ENCODE data around the gene SUSD4. TPM values are rescaled to one million over a fixed set of nuclear protein-coding genes. Genes with fewer than 3 reads are reported as not detected.

The SUSD4 gene
- polyA plus RNA-seq, 2 of the 4 experiments (the other 2 are of a cell fraction), result 0.61 to 0.85 TPM

- WGBS (ENCODE audit: missing lambda C conversion rate), result 9% methylated on average over 2 of the region's 2 CpGs
- no peak overlapping the region for H3K4me3 ChIP-seq
- no peaks in the 10 kb centered on the region for H3K4me1 ChIP-seq
- no peak overlapping the region for H3K4me2 ChIP-seq
- no peak for ATAC-seq
- no peaks in the 10 kb centered on the region for H3K9me3 ChIP-seq
- DNase-seq (ENCODE audit: low read depth in 1 of 2, low spot score in 1 of 2), result no peak
- FAIRE-seq, result no peak
- TF ChIP-seq MAX (IDR thresholded peaks at IDR 0.05) (no peak), HEYL (CRISPR knock-in tag; IDR thresholded peaks at IDR 0.05) (no peak), CEBPB (IDR thresholded peaks at IDR 0.05) (no peak), FOSB (CRISPR knock-in tag; IDR thresholded peaks at IDR 0.05) (no peak), FOXS1 (CRISPR knock-in tag; IDR thresholded peaks at IDR 0.05) (no peak), ZC3H11A (IDR thresholded peaks at IDR 0.05) (no peak), RNF2 (IDR thresholded peaks at IDR 0.05; ENCODE audit: borderline replicate concordance, low read depth) (no peak), HOXA7 (CRISPR knock-in tag; IDR thresholded peaks at IDR 0.05) (no peak), BCL3 (IDR thresholded peaks at IDR 0.05) (no peak), CBX8 (IDR thresholded peaks at IDR 0.05) (no peak), EHMT2 (IDR thresholded peaks at IDR 0.05; ENCODE audit: low read depth) (no peak), HOXB5 (CRISPR knock-in tag; IDR thresholded peaks at IDR 0.05) (no peak), HOXB13 (CRISPR knock-in tag; IDR thresholded peaks at IDR 0.05; ENCODE audit: low read depth) (no peak), FOSL2 (IDR thresholded peaks at IDR 0.05) (no peak), FOSL2 (CRISPR knock-in tag; IDR thresholded peaks at IDR 0.05) (no peak), JUNB (IDR thresholded peaks at IDR 0.05) (no peak), HES2 (IDR thresholded peaks at IDR 0.05) (no peak), EHF (CRISPR knock-in tag; IDR thresholded peaks at IDR 0.05) (no peak)
- ChIA-PET POLR2A (no interaction called here), CTCF (interaction anchor here (0.6 kb wide), 1 partner anchor 336 kb away, joined by 3 read pairs; no protein-coding TSS in a partner anchor)
- no peak overlapping the region for H3K27ac ChIP-seq
Measured at GRCh38 chr1:223334156-223334555, 29.8 kb downstream of the SUSD4 start.

- H3K9me3 ChIP-seq, result no peaks in the 10 kb centered on the region
- no peak for ATAC-seq
- 54% methylated on average over 7 of the region's 7 CpGs for WGBS (ENCODE audit: missing lambda C conversion rate)
- no peak overlapping the region for H3K27ac ChIP-seq
- DNase-seq (ENCODE audit: low read depth in 1 of 2, low spot score in 1 of 2), result no peak
- CTCF ChIA-PET, result no interaction called here
- no peak overlapping the region for H3K4me2 ChIP-seq
- TF ChIP-seq PHF8 (IDR thresholded peaks at IDR 0.05; ENCODE audit: borderline replicate concordance, low read depth) (no peak), HMGXB4 (CRISPR knock-in tag; IDR thresholded peaks at IDR 0.05; ENCODE audit: borderline replicate concordance) (no peak), EHF (CRISPR knock-in tag; IDR thresholded peaks at IDR 0.05) (no peak), ZSCAN20 (CRISPR knock-in tag; IDR thresholded peaks at IDR 0.05) (no peak), MYC (IDR thresholded peaks at IDR 0.05; ENCODE audit: borderline replicate concordance, low read length) (no peak), NR3C1 (IDR thresholded peaks at IDR 0.05) (no peak), HEYL (CRISPR knock-in tag; IDR thresholded peaks at IDR 0.05) (no peak), RARB (CRISPR knock-in tag; IDR thresholded peaks at IDR 0.05) (no peak), NPAS2 (CRISPR knock-in tag; IDR thresholded peaks at IDR 0.05; ENCODE audit: borderline replicate concordance) (no peak), KDM1A (IDR thresholded peaks at IDR 0.05; ENCODE audit: low read depth) (no peak), POLR2AphosphoS2 (conservative IDR thresholded peaks at IDR 0.05; ENCODE audit: low read length) (no peak)
- POLR2A ChIA-PET, result no interaction called here
- no peaks in the 10 kb centered on the region for H3K4me1 ChIP-seq
- FAIRE-seq, result no peak
- no peak overlapping the region for H3K4me3 ChIP-seq
Measured at GRCh38 chr1:223332997-223333396, 31.0 kb downstream of the SUSD4 start.

Measured in A549 (cell line).